IMR-90 (cell line): ENCODE data around the gene FRMPD3. TPM values are rescaled to one million over a fixed set of nuclear protein-coding genes. Genes with fewer than 3 reads are reported as not detected.

Source experiments
- ATAC-seq: fragments of 200-7000 bp; cut with Tn5 transposase; 2 replicates; pipeline ENCODE4 v1.9.1; 2020; ENCODE audit warnings: low read depth, mild to moderate bottlenecking, moderate library complexity
- BruUV-seq: library from RNA; stranded (reverse); fragments of 400-500 nt; replicated peaks from 2 replicates; lab custom pipeline; 2021; lab: Mats Ljungman, UMichigan
- CTCF ChIA-PET: fragments of 300-600 bp; formaldehyde crosslinking; extraction: SDS; loops from one replicate; lab custom pipeline; 2021; ENCODE audit warnings: antibody characterized with exemption; lab: Yijun Ruan, JAX
- POLR2A ChIA-PET: fragments of 300-600 bp; sonication (Branson Sonifier 250); formaldehyde crosslinking; loops from one replicate; lab custom pipeline; 2022; ENCODE audit warnings: antibody characterized with exemption; ENCODE audit not compliant: unreplicated experiment; lab: Charles Lee
- DNase-seq: peaks from one replicate; pipeline ENCODE4 v3.0.0; 2013
- H2AFZ ChIP-seq: replicated peaks from 2 replicates; pipeline ENCODE3; 2013; ENCODE audit warnings: low read length, mild to moderate bottlenecking; ENCODE audit not compliant: poor library complexity
- H2AK5ac ChIP-seq: 2 replicates; pipeline ENCODE4 v1.6.1; 2013; ENCODE audit warnings: low read depth, low read length, inconsistent platforms
- H2AK9ac ChIP-seq: replicated peaks from 2 replicates; pipeline ENCODE3; 2013; ENCODE audit warnings: mild to moderate bottlenecking, low read depth, low read length, moderate library complexity; ENCODE audit not compliant: poor library complexity
- H2BK120ac ChIP-seq: 2 replicates; pipeline ENCODE4 v1.6.1; 2013; ENCODE audit warnings: low read depth, low read length, inconsistent platforms
- H2BK15ac ChIP-seq: 3 replicates; pipeline ENCODE4 v1.6.1; 2013; ENCODE audit warnings: low read depth, low read length, inconsistent platforms
- H2BK20ac ChIP-seq: 2 replicates; pipeline ENCODE4 v1.6.1; 2013; ENCODE audit warnings: low read depth, mild to moderate bottlenecking, inconsistent platforms, low read length, moderate library complexity
- H2BK5ac ChIP-seq: 2 replicates; pipeline ENCODE4 v1.6.1; 2013; ENCODE audit warnings: mild to moderate bottlenecking, low read depth, low read length, inconsistent platforms; ENCODE audit not compliant: poor library complexity, severe bottlenecking
- H3K14ac ChIP-seq: replicated peaks from 2 replicates; pipeline ENCODE4 v1.6.1; 2013; ENCODE audit warnings: low read depth, low read length, inconsistent platforms
- H3K18ac ChIP-seq: 2 replicates; pipeline ENCODE4 v1.6.1; 2013; ENCODE audit warnings: low read depth, low read length, control low read depth
- H3K23ac ChIP-seq: 2 replicates; pipeline ENCODE4 v1.6.1; 2013; ENCODE audit warnings: low read depth, low read length, inconsistent platforms
- H3K27ac ChIP-seq: 2 replicates; pipeline ENCODE4 v1.5.1; 2013; ENCODE audit warnings: mild to moderate bottlenecking, control low read depth, low read length; ENCODE audit not compliant: insufficient read depth
- H3K27me3 ChIP-seq: 2 replicates; pipeline ENCODE4 v1.6.1; 2013; ENCODE audit warnings: low read length; ENCODE audit not compliant: control insufficient read depth, insufficient read depth
- H3K36me3 ChIP-seq: 2 replicates; pipeline ENCODE4 v1.6.1; 2013; ENCODE audit warnings: low read length, mixed read lengths; ENCODE audit not compliant: control insufficient read depth, insufficient read depth
- H3K4ac ChIP-seq: 2 replicates; pipeline ENCODE4 v1.6.1; 2013; ENCODE audit warnings: low read depth, low read length, inconsistent platforms
- H3K4me1 ChIP-seq: 2 replicates; pipeline ENCODE4 v1.6.1; 2013; ENCODE audit warnings: low read length, mixed read lengths; ENCODE audit not compliant: control insufficient read depth, insufficient read depth
- H3K4me2 ChIP-seq: 2 replicates; pipeline ENCODE4 v1.6.1; 2013; ENCODE audit warnings: low read depth, mild to moderate bottlenecking, control low read depth, low read length, moderate library complexity
- H3K4me3 ChIP-seq: 2 replicates; pipeline ENCODE4 v1.5.1; 2013; ENCODE audit warnings: low read depth, mild to moderate bottlenecking, control low read depth, low read length, moderate library complexity; ENCODE audit not compliant: insufficient read depth
- H3K56ac ChIP-seq: 2 replicates; pipeline ENCODE4 v1.6.1; 2013; ENCODE audit warnings: low read length, inconsistent platforms; ENCODE audit not compliant: insufficient read depth; ENCODE audit errors: extremely low read depth
- H3K79me1 ChIP-seq, 2 experiments: 2 replicates each; pipeline ENCODE4 v1.6.1; 2013; ENCODE audit warnings: low read length in 2 of 2, inconsistent platforms in 1 of 2, low read depth in 1 of 2
- H3K9ac ChIP-seq: 2 replicates; pipeline ENCODE4 v1.6.1; 2013; ENCODE audit warnings: low read depth, low read length, control low read depth
- H3K9me1 ChIP-seq: 2 replicates; pipeline ENCODE4 v1.6.1; 2013; ENCODE audit warnings: low read length, inconsistent platforms; ENCODE audit not compliant: insufficient read depth
- H3K9me3 ChIP-seq: 2 replicates; pipeline ENCODE4 v1.6.1; 2013; ENCODE audit warnings: low read length; ENCODE audit not compliant: control insufficient read depth, insufficient read depth
- H4K20me1 ChIP-seq: 2 replicates; pipeline ENCODE4 v1.6.1; 2013; ENCODE audit warnings: low read length, inconsistent platforms; ENCODE audit not compliant: insufficient read depth
- H4K5ac ChIP-seq: 2 replicates; pipeline ENCODE4 v1.6.1; 2013; ENCODE audit warnings: mild to moderate bottlenecking, low read depth, low read length, control low read depth
- H4K8ac ChIP-seq, 2 experiments: 2 replicates each; pipeline ENCODE4 v1.6.1; 2013; ENCODE audit warnings: low read depth in 2 of 2, low read length in 2 of 2, control low read depth in 1 of 2, inconsistent platforms in 1 of 2
- H4K91ac ChIP-seq: 2 replicates; pipeline ENCODE4 v1.6.1; 2013; ENCODE audit warnings: low read depth, low read length, inconsistent platforms; ENCODE audit not compliant: insufficient read depth
- CEBPB ChIP-seq: IDR thresholded peaks from 2 replicates; pipeline ENCODE4 v1.6.1; 2012; ENCODE audit warnings: low read depth, low read length, improper control_type of control experiment
- MAFK ChIP-seq: IDR thresholded peaks from 2 replicates; pipeline ENCODE4 v1.6.1; 2012; ENCODE audit warnings: low read depth, low read length, improper control_type of control experiment
- WGBS, 2 experiments: methylation state at CpG; one replicate each; pipeline versions ENCODE4 v1.1.5 to v1.1.7; 2013; ENCODE audit warnings: missing lambda C conversion rate in 2 of 2; ENCODE audit not compliant: insufficient read length in 1 of 2; ENCODE audit errors: extremely low coverage in 2 of 2; 5-methylcytosine and 5-hydroxymethylcytosine counted together
- dilution Hi-C: fragments of 300-500 bp; cut with HindIII; formaldehyde crosslinking; loops from one replicate; pipeline ENCODE4 v1.14.3; 2018; ENCODE audit warnings: low sequenced_read_pairs; ENCODE audit not compliant: unreplicated experiment
- in situ Hi-C: fragments of 300-500 bp; cut with MboI; formaldehyde crosslinking; loops from 3 replicates; pipeline ENCODE4 v1.14.3; 2019; ENCODE audit warnings: low sequenced_read_pairs, inconsistent platforms, mixed read lengths
- intact Hi-C: fragments of 100-400 bp; cut with micrococcal nuclease; formaldehyde crosslinking; loops from 2 replicates; pipeline ENCODE4 v1.10.0; 2022
- polyA plus RNA-seq, 3 experiments: library from polyadenylated mRNA; depleted of rRNA; stranded (reverse); fragments of >200 nt; gene quantifications; 2 replicates each; pipeline ENCODE4 v1.2.3, GENCODE V29; 2012; ENCODE audit warnings: low replicate concordance in 1 of 3
- total RNA-seq: library from RNA; depleted of rRNA; stranded (reverse); fragments of >200 nt; gene quantifications from 2 replicates; pipeline ENCODE4 v1.2.3, GENCODE V29; 2012

FRMPD3 gene
- total and polyA plus RNA-seq, 2 of the 4 experiments (the other 2 are of a cell fraction), result under 0.01 to 0.19 TPM

DNA sequence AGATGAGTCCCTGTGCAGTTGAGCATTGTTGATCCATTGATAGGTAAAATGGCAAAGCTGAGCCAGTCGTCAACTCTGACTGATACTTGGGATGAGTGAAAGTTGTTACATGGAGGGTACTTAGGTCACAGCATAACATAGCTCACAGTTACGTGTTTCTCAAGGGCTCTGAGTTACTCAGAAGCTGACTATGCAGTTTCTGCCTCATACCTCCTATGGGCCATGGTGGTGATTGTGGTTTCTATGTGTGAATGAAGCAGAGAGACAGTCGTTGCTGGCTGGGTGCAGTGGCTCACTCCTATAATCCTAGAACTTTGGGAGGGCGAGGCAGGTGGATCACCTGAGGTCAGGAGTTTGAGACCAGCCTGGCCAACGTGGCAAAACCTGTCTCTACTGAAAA is 30.8 kb downstream of the FRMPD3 start:
- Histone ChIP-seq H4K8ac (no peak overlapping the region), H2BK5ac (no peak overlapping the region), H3K4me2 (no peak overlapping the region), H3K4me1 (no peaks in the 10 kb centered on the region), H3K14ac (no peak overlapping the region), H3K79me1 (no peaks in the 10 kb centered on the region), H3K4ac (no peak overlapping the region), H2BK15ac (no peak overlapping the region), H3K9me3 (no peaks in the 10 kb centered on the region), H2AFZ (no peak overlapping the region), H2AK5ac (no peak overlapping the region), H3K27me3 (peaks cover 45% of the 10 kb centered on the region), H4K91ac (no peak overlapping the region), H3K23ac (no peak overlapping the region), H3K27ac (no peak overlapping the region), H3K18ac (no peak overlapping the region), H3K4me3 (no peak overlapping the region), H2BK120ac (no peak overlapping the region), H4K5ac (no peak overlapping the region), H4K20me1 (no peaks in the 10 kb centered on the region), H2AK9ac (no peak overlapping the region), H3K9ac (no peak overlapping the region), H3K9me1 (no peaks in the 10 kb centered on the region; the same call in 1 of the 2 replicates), H2BK20ac (no peak overlapping the region), H3K36me3 (no peaks in the 10 kb centered on the region), H3K56ac (no peak overlapping the region)
- intact Hi-C loops (no loop called here), in situ Hi-C loops (no loop called here), dilution Hi-C loops (no loop called here)
- TF ChIP-seq MAFK (peak; percentile 36; the same call in 1 of the 2 replicates), CEBPB (no peak)
- DNase-seq, result no peak
- POLR2A ChIA-PET, result no interaction called here
- no CpG with 5 or more reads among the region's 5 CpGs for WGBS, 2 experiments
- CTCF ChIA-PET, result no interaction called here
- ATAC-seq, result no peak
- BruUV-seq, result no TSS peak
